Endothelial cell (in vitro differentiated cells): ENCODE results near the gene MYBL2. TPM values are rescaled to one million over a fixed set of nuclear protein-coding genes. Genes with fewer than 3 reads are reported as not detected.
A peak's percentile ranks its signal among the peaks of the same experiment; 100 is the strongest.

Experiments used
- DNase-seq: peaks from one replicate; pipeline ENCODE4 v3.0.0; 2021; ENCODE audit warnings: low spot score
- H3K27ac Mint-ChIP-seq: one replicate; pipeline ENCODE4 v1.8.0; 2021; ENCODE audit warnings: mixed read lengths, inconsistent platforms; ENCODE audit not compliant: unreplicated experiment
- H3K27me3 Mint-ChIP-seq: one replicate; pipeline ENCODE4 v1.8.0; 2021; ENCODE audit warnings: mild to moderate bottlenecking, moderate library complexity, mixed read lengths, inconsistent platforms; ENCODE audit not compliant: unreplicated experiment
- H3K36me3 Mint-ChIP-seq: one replicate; pipeline ENCODE4 v1.8.0; 2021; ENCODE audit warnings: mild to moderate bottlenecking, low read depth, mixed read lengths, inconsistent platforms; ENCODE audit not compliant: unreplicated experiment
- H3K4me1 Mint-ChIP-seq: one replicate; pipeline ENCODE4 v1.8.0; 2021; ENCODE audit warnings: mild to moderate bottlenecking, mixed read lengths, inconsistent platforms; ENCODE audit not compliant: unreplicated experiment
- H3K4me3 Mint-ChIP-seq: one replicate; pipeline ENCODE4 v1.8.0; 2021; ENCODE audit warnings: mild to moderate bottlenecking, mixed read lengths, inconsistent platforms; ENCODE audit not compliant: unreplicated experiment
- H3K9me3 Mint-ChIP-seq: one replicate; pipeline ENCODE4 v1.8.0; 2021; ENCODE audit warnings: mixed read lengths, inconsistent platforms; ENCODE audit not compliant: unreplicated experiment
- CTCF ChIP-seq: fragments of 200-600 bp; sonication (generic); IDR thresholded peaks from one replicate; pipeline ENCODE4 v1.5.0; 2021; ENCODE audit warnings: antibody characterized with exemption; ENCODE audit not compliant: unreplicated experiment
- total RNA-seq: library from RNA; stranded (reverse); fragmentation: NEBNext Ultra II Directional; extraction: Animal tissue kit (Norgen Biotek cat#: 25700); gene quantifications from one replicate; pipeline ENCODE4 v1.2.1, GENCODE V29; 2021; ENCODE audit not compliant: unreplicated experiment

The MYBL2 gene
- total RNA-seq, 1 donor from 2014 or later: 20.8 TPM

GRCh38 chr20:43691928-43692524 is 25.1 kb downstream of the MYBL2 start:
- peaks cover 4% of the 10 kb centered on the region for H3K27me3 Mint-ChIP-seq
- TF ChIP-seq CTCF: peak; percentile 51
- H3K36me3 Mint-ChIP-seq: no peaks in the 10 kb centered on the region
- no peak overlapping the region for H3K4me3 Mint-ChIP-seq
- no peaks in the 10 kb centered on the region for H3K9me3 Mint-ChIP-seq
- H3K4me1 Mint-ChIP-seq: no peaks in the 10 kb centered on the region
- H3K27ac Mint-ChIP-seq: no peak overlapping the region
- peak; percentile 67 for DNase-seq

- no peak for DNase-seq
- Mint-ChIP-seq H3K4me1 (no peaks in the 10 kb centered on the region), H3K27me3 (peaks cover 3% of the 10 kb centered on the region), H3K4me3 (no peak overlapping the region), H3K9me3 (no peaks in the 10 kb centered on the region), H3K36me3 (no peaks in the 10 kb centered on the region), H3K27ac (no peak overlapping the region)
- no peak for TF ChIP-seq CTCF
Measured at GRCh38 chr20:43694763-43695162, 27.8 kb downstream of the MYBL2 start.

- Mint-ChIP-seq H3K4me3 (no peak overlapping the region), H3K27ac (no peak overlapping the region), H3K9me3 (no peaks in the 10 kb centered on the region), H3K27me3 (peaks cover 2% of the 10 kb centered on the region), H3K36me3 (no peaks in the 10 kb centered on the region), H3K4me1 (no peaks in the 10 kb centered on the region)
- no peak for DNase-seq
- TF ChIP-seq CTCF: no peak
Measured at GRCh38 chr20:43695571-43695970, 28.7 kb downstream of the MYBL2 start.

GRCh38 chr20:43699941-43700565 is 33.1 kb downstream of the MYBL2 start:
- DNase-seq: no peak
- Mint-ChIP-seq H3K4me3 (no peak overlapping the region), H3K27me3 (no peaks in the 10 kb centered on the region), H3K9me3 (no peaks in the 10 kb centered on the region), H3K27ac (no peak overlapping the region), H3K36me3 (no peaks in the 10 kb centered on the region), H3K4me1 (no peaks in the 10 kb centered on the region)
- TF ChIP-seq CTCF: no peak

GRCh38 chr20:43700627-43701026 is 33.7 kb downstream of the MYBL2 start:
- no peaks in the 10 kb centered on the region for H3K27me3 Mint-ChIP-seq
- no peak for DNase-seq
- no peak overlapping the region for H3K27ac Mint-ChIP-seq
- TF ChIP-seq CTCF: no peak
- no peaks in the 10 kb centered on the region for H3K36me3 Mint-ChIP-seq
- H3K4me1 Mint-ChIP-seq: no peaks in the 10 kb centered on the region
- no peaks in the 10 kb centered on the region for H3K9me3 Mint-ChIP-seq
- no peak overlapping the region for H3K4me3 Mint-ChIP-seq
